ENCODE results near the gene TRAPPC13. TPM values are rescaled to one million over a fixed set of nuclear protein-coding genes. Genes with fewer than 3 reads are reported as not detected.

TRAPPC13 gene
- total and polyA plus RNA-seq, 2 donors (not counting 1 experiment from before 2014, with no cell fraction given) = 10.6 to 18.8 TPM

DNA sequence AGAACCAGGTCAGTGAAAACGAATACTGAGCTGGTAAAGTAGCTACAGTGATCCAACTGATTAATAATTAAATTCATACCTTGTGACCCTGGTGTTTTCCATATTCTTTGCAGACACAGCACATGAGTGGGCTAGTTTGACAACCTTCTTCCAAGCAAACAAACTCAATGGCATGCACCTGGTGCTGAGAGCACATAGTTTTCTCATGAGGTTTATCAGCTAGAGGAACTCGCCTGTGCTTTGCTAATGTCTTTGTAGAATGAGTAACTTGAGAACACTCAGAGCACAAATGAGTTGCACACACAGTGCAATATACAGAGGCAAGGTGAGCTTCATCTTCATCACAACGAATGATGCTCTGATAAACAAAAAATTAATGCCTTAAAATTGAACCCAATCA lies 13.3 kb upstream of the TRAPPC13 start:
- Histone ChIP-seq H2AFZ (ENCODE audit: insufficient read depth, low read depth, low read length, poor library complexity, severe bottlenecking) (no peak overlapping the region), H3K79me2 (ENCODE audit: control insufficient read depth, insufficient read depth, low read length) (peaks cover 16% of the 10 kb centered on the region), H3K4me1 (ENCODE audit: control insufficient read depth in 2 of 2, insufficient read depth in 2 of 2, low read length in 2 of 2) (no peaks in the 10 kb centered on the region), H3K27me3 (replicated peaks in 1 of 4; ENCODE audit: control extremely low read depth in 1 of 4, control insufficient read depth in 3 of 4, insufficient read depth in 4 of 4, low read length in 3 of 4) (no peaks in the 10 kb centered on the region), H3K9ac (ENCODE audit: low read length) (no peak overlapping the region), H3K36me3 (replicated peaks in 1 of 2; ENCODE audit: control extremely low read depth in 1 of 2, control insufficient read depth in 1 of 2, extremely low read depth in 1 of 2, insufficient read depth in 2 of 2, low read length in 1 of 2) (peaks cover 9 to 78% of the 10 kb centered on the region in 2 experiments), H4K20me1 (ENCODE audit: control insufficient read depth, insufficient read depth, low read length, poor library complexity, severe bottlenecking) (no peaks in the 10 kb centered on the region), H3K27ac (ENCODE audit: low read length in 2 of 2) (no peak overlapping the region), H3K4me3 (ENCODE audit: control extremely low read depth in 1 of 5, extremely low read depth in 1 of 5, insufficient read depth in 1 of 5, low read depth in 2 of 5, low read length in 4 of 5) (no peak overlapping the region), H3K4me2 (replicated peaks; ENCODE audit: low read depth, low read length, poor library complexity, severe bottlenecking) (no peak overlapping the region), H3K9me3 (ENCODE audit: control extremely low read depth in 1 of 3, control insufficient read depth in 2 of 3, insufficient read depth in 1 of 3, low read length in 2 of 3) (no peaks in the 10 kb centered on the region)
- 100% methylated on average over 1 of the region's 3 CpGs for WGBS (ENCODE audit: insufficient coverage)
- no peak for DNase-seq
- no peaks in the 10 kb centered on the region for H3K27me3 Mint-ChIP-seq
- H3K4me1 Mint-ChIP-seq = no peaks in the 10 kb centered on the region
- intact Hi-C loops (cut with micrococcal nuclease) = no loop called here
- H3K4me3 Mint-ChIP-seq = no peak overlapping the region
- no peaks in the 10 kb centered on the region for H3K9me3 Mint-ChIP-seq (ENCODE audit: insufficient read depth)
- no peak for ATAC-seq (ENCODE audit: low read depth)
- no peak overlapping the region for H3K27ac Mint-ChIP-seq
- TF ChIP-seq EZH2 (IDR thresholded peaks at IDR 0.05; ENCODE audit: borderline replicate concordance, insufficient read depth, low read depth, low read length, poor library complexity, severe bottlenecking) = no peak
- TF ChIP-seq, protein P1, sequence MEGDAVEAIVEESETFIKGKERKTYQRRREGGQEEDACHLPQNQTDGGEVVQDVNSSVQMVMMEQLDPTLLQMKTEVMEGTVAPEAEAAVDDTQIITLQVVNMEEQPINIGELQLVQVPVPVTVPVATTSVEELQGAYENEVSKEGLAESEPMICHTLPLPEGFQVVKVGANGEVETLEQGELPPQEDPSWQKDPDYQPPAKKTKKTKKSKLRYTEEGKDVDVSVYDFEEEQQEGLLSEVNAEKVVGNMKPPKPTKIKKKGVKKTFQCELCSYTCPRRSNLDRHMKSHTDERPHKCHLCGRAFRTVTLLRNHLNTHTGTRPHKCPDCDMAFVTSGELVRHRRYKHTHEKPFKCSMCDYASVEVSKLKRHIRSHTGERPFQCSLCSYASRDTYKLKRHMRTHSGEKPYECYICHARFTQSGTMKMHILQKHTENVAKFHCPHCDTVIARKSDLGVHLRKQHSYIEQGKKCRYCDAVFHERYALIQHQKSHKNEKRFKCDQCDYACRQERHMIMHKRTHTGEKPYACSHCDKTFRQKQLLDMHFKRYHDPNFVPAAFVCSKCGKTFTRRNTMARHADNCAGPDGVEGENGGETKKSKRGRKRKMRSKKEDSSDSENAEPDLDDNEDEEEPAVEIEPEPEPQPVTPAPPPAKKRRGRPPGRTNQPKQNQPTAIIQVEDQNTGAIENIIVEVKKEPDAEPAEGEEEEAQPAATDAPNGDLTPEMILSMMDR (IDR thresholded peaks at IDR 0.05) = no peak
- POLR2A ChIA-PET = no interaction called here
- CTCF ChIA-PET = no interaction called here

DNA sequence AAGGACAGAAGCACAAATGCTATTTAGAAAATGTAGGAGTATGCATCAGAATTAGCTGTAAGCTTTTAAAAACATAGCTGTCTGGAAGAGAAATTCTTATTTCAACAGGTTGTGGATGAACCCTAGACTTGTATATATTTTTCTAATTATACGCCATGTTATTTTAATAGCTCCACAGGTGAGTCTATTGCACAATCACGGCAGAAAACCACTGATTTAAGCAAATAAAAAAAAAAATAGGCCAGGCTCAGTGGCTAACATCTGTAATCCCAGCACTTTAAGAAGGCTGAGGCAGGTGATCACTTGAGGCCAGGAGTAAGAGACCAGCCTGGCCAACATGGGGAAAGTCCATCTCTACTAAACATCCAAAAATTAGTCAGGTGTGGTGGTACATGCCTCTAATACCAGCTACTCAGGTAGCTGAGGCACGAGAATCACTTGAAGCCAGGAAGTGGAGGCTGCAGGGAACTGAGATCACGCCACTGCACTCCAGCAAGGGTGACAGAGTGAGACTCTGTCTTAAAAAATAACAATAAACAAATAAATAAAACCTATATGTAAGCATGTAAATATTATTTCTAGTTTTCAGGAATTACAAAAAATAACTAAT lies 12.4 kb upstream of the TRAPPC13 start:
- Histone ChIP-seq H3K79me2 (ENCODE audit: control insufficient read depth, insufficient read depth, low read length) (peaks cover 18% of the 10 kb centered on the region), H3K27me3 (replicated peaks in 1 of 4; ENCODE audit: control extremely low read depth in 1 of 4, control insufficient read depth in 3 of 4, insufficient read depth in 4 of 4, low read length in 3 of 4) (no peaks in the 10 kb centered on the region), H3K36me3 (replicated peaks in 1 of 2; ENCODE audit: control extremely low read depth in 1 of 2, control insufficient read depth in 1 of 2, extremely low read depth in 1 of 2, insufficient read depth in 2 of 2, low read length in 1 of 2) (peaks cover 13 to 74% of the 10 kb centered on the region in 2 experiments), H2AFZ (ENCODE audit: insufficient read depth, low read depth, low read length, poor library complexity, severe bottlenecking) (no peak overlapping the region), H3K4me1 (ENCODE audit: control insufficient read depth in 2 of 2, insufficient read depth in 2 of 2, low read length in 2 of 2) (no peaks in the 10 kb centered on the region), H3K9me3 (ENCODE audit: control extremely low read depth in 1 of 3, control insufficient read depth in 2 of 3, insufficient read depth in 1 of 3, low read length in 2 of 3) (no peaks in the 10 kb centered on the region), H3K4me3 (ENCODE audit: control extremely low read depth in 1 of 5, extremely low read depth in 1 of 5, insufficient read depth in 1 of 5, low read depth in 2 of 5, low read length in 4 of 5) (no peak overlapping the region), H3K4me2 (replicated peaks; ENCODE audit: low read depth, low read length, poor library complexity, severe bottlenecking) (no peak overlapping the region), H3K27ac (ENCODE audit: low read length in 2 of 2) (no peak overlapping the region), H3K9ac (ENCODE audit: low read length) (no peak overlapping the region), H4K20me1 (ENCODE audit: control insufficient read depth, insufficient read depth, low read length, poor library complexity, severe bottlenecking) (no peaks in the 10 kb centered on the region)
- no peaks in the 10 kb centered on the region for H3K27me3 Mint-ChIP-seq
- H3K4me1 Mint-ChIP-seq = no peaks in the 10 kb centered on the region
- H3K9me3 Mint-ChIP-seq (ENCODE audit: insufficient read depth) = no peaks in the 10 kb centered on the region
- ChIA-PET CTCF (no interaction called here), POLR2A (no interaction called here)
- TF ChIP-seq, protein P1 (IDR thresholded peaks at IDR 0.05) = no peak
- no peak for TF ChIP-seq EZH2 (IDR thresholded peaks at IDR 0.05; ENCODE audit: borderline replicate concordance, insufficient read depth, low read depth, low read length, poor library complexity, severe bottlenecking)
- no peak for DNase-seq
- 100% methylated on average over 1 of the region's 4 CpGs for WGBS (ENCODE audit: insufficient coverage)
- H3K4me3 Mint-ChIP-seq = no peak overlapping the region
- no peak overlapping the region for H3K27ac Mint-ChIP-seq
- no peak for ATAC-seq (ENCODE audit: low read depth)
- intact Hi-C loops (cut with micrococcal nuclease) = no loop called here

Measured in B cell (primary cell).